GM19238 (cell line): ENCODE results near the gene CCNC.
"Not testable (repeated sequence)": the region's sequence is repeated elsewhere in the genome, so short reads cannot be mapped to it uniquely, and the experiment has no call there.

Experiments used
- DNase-seq: peaks from one replicate; pipeline ENCODE4 v3.0.0; 2011; ENCODE audit warnings: low spot score; ENCODE audit not compliant: insufficient read length

CCNC gene

GRCh38 chr6:99603421-99604165, 35.1 kb upstream of the CCNC start:
- DNase-seq, result no peak

DNA sequence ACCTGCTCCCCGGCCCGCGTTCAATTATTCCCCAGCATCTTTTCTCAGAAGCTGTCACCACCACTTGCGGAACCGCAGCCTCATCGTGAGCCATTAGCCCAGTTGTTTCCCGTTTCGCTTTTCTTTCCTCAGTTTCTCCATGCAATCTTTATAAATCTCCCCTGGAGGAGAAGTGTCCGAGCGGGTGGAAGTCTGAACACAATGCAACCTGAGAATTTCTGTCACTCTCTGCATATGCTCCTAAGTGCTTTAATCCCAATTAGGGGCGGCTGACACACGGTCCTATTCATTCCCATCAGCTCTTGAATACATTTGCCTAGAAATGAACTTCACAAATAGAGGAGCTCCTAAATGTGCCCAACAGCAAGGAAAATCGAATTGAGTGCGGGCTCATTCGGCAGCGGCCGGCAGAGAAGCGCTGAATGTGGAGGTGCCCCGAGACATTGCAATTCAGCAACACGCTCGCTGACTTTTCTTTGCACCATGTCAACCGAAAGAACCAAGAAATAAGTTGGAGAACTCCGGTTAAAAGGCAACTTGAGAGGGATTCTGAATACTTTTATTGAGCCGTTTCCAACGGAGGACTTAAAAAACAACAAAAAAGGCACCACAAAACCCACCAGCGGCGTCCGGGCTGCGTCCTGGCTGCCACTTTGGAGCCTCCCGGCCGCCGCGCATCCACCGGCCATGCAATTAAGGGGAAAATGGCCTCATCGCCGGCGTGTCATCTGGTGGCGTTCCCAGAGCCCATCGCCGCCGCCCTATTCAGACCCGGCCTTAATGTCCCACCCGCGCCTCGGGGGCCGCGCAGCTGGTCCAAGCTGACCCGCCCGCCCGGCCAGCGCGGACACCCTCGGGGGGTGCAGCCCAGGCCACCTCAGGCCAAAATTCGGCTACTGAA, 34.3 kb upstream of the CCNC start:
- DNase-seq, result no peak

- not testable (repeated sequence) for DNase-seq
Measured at GRCh38 chr6:99594696-99595095, 26.2 kb upstream of the CCNC start.

GRCh38 chr6:99592900-99593299, 24.4 kb upstream of the CCNC start:
- no peak for DNase-seq

DNA sequence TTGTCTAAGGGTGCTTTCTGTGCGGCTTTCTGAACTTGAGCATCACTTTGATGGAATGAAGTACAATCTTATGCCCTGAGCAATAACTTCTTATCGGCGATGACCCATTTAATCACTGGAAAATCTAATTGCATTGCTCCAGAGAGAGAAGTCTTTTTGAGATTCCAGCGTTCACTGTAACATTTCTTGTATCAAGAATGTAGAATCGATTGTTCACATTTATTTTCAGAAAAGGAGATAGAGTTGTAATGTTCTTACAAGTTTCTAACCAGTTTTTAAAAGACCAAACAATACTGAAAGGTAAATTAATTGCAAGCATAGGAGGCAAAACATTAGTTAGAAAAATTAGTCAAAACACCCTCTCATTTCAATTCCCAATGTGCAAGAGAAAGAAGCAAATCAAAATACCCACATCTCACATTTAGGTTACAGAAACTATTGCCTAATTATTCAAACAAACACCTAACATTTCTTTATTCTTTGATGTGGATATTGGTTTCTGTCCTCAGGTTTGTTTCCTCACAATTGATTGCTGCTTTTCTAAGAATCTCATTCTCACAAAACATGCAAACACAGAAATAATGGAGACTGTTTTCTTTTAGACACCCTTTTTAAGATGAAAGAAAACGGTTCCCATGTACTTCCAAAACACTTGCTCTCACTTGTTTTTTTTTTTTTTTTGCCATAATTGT, 23.4 kb upstream of the CCNC start:
- DNase-seq, result no peak

DNA sequence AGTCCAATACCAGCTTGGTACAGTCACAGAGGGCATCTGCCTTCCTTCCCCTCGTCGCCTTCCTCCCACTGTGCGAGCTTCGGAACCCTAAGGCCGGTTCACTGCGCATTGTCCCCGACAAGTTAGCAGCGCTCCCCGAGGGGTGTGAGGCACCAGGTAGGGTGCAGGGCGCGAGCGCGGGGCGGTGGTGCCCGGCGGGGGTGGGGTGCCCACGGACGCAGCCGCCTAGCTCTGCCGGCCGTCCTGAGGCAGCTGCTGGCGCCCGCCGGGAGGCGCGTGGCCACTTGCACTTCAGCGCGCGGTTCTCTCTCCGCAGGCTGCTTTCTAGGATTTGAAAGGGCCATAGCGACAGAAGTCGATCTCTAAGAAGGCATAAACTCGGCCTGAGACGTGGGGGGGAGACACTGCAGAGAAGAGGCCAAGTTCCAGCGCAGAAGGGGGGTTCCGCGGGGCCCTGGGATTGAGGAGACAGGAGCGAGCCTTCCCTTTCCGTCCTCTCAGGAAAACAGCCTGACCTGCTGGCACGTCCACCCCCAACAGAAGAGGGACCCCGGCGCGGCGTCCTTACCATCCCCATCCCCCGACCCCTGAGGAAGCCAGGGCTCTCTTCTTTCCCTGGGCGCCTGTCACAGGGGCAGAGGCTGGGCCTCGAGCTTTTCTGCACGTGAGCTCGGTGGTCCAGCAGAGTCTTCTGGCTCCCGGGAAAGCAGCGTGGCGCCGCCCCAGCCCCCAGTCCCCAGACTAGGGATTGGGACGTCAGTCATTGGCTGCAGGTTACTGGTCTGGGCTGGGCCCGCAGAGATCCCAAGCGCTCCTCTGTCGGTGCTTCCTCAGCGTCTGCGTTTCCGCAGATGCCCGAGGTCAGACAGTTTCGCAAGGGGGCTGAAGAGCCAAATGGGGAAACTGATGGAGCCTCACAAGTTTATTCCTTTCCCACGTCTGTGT, 22.5 kb upstream of the CCNC start:
- no peak for DNase-seq

- DNase-seq, result no peak
Measured at GRCh38 chr6:99589907-99590493, 21.5 kb upstream of the CCNC start.

- no peak for DNase-seq
Measured at GRCh38 chr6:99589290-99589672, 20.8 kb upstream of the CCNC start.

- peak; percentile 42 for DNase-seq
Measured at GRCh38 chr6:99588618-99589289, 20.3 kb upstream of the CCNC start.

GRCh38 chr6:99587792-99588191, 19.3 kb upstream of the CCNC start:
- no peak for DNase-seq

DNA sequence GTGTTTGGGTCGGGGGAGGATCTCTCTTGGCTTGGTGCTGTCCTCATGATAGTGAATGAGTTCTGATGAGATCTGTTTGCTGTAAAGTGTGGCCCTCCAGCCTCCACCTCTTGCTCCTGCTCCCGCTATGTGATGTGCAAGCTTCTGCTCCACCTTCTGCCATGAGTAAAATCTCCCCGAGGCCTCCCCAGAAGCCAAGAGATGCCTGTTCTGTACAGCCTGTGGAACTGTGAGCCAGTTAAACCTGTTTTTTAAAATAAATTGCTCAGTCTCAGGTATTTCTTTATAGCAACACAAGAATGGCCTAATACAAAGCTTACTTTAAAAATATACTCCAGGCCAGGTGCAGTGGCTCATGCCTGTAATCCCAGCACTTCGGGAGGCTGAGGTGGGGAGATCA, 11.3 kb upstream of the CCNC start:
- no peak for DNase-seq

GRCh38 chr6:99575544-99576227, 7.2 kb upstream of the CCNC start:
- no peak for DNase-seq

GRCh38 chr6:99573980-99574617, 5.6 kb upstream of the CCNC start:
- DNase-seq, result no peak

DNA sequence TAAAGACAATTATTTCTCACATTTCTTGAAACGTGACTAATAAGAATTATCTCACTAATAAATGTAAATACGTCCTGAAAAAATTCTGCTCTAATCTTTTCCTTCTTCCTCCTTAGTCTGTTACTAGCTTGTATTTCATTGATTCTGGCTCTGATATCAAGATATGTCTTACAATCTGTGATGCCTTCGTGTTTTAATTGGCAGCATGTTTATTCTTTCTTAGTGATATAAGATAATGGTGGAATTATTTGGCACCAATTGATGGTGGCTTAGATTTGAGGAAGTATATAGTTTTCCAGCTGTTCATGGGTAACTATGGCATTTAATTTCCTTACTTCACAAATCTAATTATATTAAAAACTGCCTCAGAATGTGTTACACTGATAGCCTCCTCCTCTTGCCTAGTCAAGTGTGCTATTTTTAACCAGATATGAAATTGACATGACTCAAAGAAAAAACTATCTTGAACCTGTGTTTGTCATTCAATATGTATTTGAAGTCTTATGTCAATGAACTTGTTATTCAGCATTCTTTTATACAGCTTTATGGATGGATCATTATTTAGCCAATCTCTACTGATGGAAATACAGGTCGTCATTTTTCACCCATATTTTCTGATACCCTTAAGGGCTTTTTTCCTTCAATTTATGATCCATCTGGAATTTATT, 5.3 kb downstream of the CCNC start:
- DNase-seq, result no peak

DNA sequence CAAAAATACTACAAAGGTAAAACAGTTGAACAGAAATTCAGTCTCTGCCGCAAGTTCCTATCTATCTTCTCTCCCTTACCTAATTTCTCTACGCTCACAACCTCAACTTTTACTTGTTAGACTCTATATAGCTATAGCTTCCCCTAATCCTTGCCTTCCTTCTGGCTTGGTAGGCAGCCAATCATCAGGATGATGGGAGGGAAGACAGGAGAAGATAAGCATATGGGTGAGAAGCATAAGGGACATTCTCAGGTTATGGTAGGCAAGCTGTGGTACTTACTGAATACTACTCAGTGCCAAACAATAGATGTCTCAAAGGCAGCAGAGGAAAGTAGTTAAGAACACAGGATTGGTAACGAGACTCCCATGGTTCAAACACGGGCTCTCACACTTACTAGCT, 7.8 kb downstream of the CCNC start:
- DNase-seq, result no peak

DNA sequence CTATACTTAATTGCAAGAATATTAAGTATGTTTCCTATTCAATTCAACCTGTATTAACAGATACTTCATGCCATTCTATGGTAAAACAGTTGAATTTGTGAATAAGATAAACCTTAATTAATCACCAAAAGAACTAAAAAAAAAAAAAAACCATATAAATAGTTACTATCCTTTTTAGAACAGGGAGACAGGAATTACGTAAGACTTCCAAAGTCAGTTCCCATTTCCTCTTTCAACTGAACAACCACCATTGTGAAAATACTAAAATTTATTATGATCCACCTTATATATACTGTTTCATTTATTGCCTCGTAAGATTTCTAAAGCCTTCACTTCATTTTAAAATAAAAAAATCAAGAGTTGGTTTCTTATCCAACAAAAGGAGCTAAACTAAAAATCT, 9.4 kb downstream of the CCNC start:
- DNase-seq, result no peak

GRCh38 chr6:99553888-99554287, 14.6 kb downstream of the CCNC start:
- DNase-seq, result no peak

- no peak for DNase-seq
Measured at GRCh38 chr6:99550046-99550748, 18.3 kb downstream of the CCNC start.
